Measurements from ENCODE around the gene TRPC6.

- no peak for TF ChIP-seq CTCF (optimal IDR thresholded peaks at IDR 0.05 in 1 of 3, IDR thresholded peaks at IDR 0.05 in 1 of 3, conservative IDR thresholded peaks at IDR 0.05 in 1 of 3; ENCODE audit: extremely low read depth in 1 of 3, insufficient read depth in 2 of 3, low read length in 3 of 3)
- no peak for TF ChIP-seq EZH2 (IDR thresholded peaks at IDR 0.05; ENCODE audit: low read length)
Measured at GRCh38 chr11:101516546-101516945, 67.3 kb downstream of the TRPC6 start.

Measured in keratinocyte (primary cell).